MM.1S (cell line): ENCODE results near the gene SLIT1.

Source experiments
- DNase-seq: peaks from one replicate; pipeline ENCODE4 v3.0.0-alpha.2; 2015
- H2AFZ ChIP-seq: fragments of 300-600 bp; sonication (generic); 2 replicates; pipeline ENCODE4 v1.6.0; 2016; ENCODE audit warnings: antibody characterized with exemption, low read length
- H3F3A ChIP-seq: fragments of 300-600 bp; sonication (generic); 2 replicates; pipeline ENCODE4 v1.6.1; 2016; ENCODE audit warnings: mild to moderate bottlenecking, antibody characterized with exemption, low read length, moderate library complexity, mixed read lengths; ENCODE audit not compliant: insufficient read depth
- H3K27ac ChIP-seq: fragments of 300-600 bp; sonication (generic); 2 replicates; pipeline ENCODE4 v1.5.1; 2016; ENCODE audit warnings: mild to moderate bottlenecking, low read length
- H3K27me3 ChIP-seq: fragments of 300-600 bp; sonication (generic); replicated peaks from 2 replicates; pipeline ENCODE4 v1.6.0; 2016; ENCODE audit warnings: low read length; ENCODE audit not compliant: insufficient read depth
- H3K36me3 ChIP-seq: fragments of 300-600 bp; sonication (generic); replicated peaks from 2 replicates; pipeline ENCODE4 v1.6.1; 2016; ENCODE audit warnings: mild to moderate bottlenecking, low read length, mixed read lengths; ENCODE audit not compliant: insufficient read depth
- H3K4me1 ChIP-seq: fragments of 300-600 bp; sonication (generic); 2 replicates; pipeline ENCODE4 v1.6.1; 2016; ENCODE audit warnings: low read length, mixed read lengths
- H3K4me2 ChIP-seq: fragments of 300-600 bp; sonication (generic); 2 replicates; pipeline ENCODE4 v1.6.0; 2016; ENCODE audit warnings: low read depth, low read length
- H3K4me3 ChIP-seq: fragments of 300-600 bp; sonication (generic); 2 replicates; pipeline ENCODE4 v1.5.1; 2016; ENCODE audit warnings: low read length, mixed read lengths
- H3K79me2 ChIP-seq: fragments of 300-600 bp; sonication (generic); 2 replicates; pipeline ENCODE4 v1.6.1; 2016; ENCODE audit warnings: mixed run types, low read length, mixed read lengths
- H3K9ac ChIP-seq: fragments of 300-600 bp; sonication (generic); 2 replicates; pipeline ENCODE4 v1.6.1; 2016; ENCODE audit warnings: low read length, mixed read lengths
- H3K9me2 ChIP-seq: fragments of 300-600 bp; sonication (generic); replicated peaks from 2 replicates; pipeline ENCODE4 v1.6.1; 2016; ENCODE audit warnings: mild to moderate bottlenecking, low read length, mixed read lengths; ENCODE audit not compliant: insufficient read depth
- H3K9me3 ChIP-seq: fragments of 300-600 bp; sonication (generic); replicated peaks from 2 replicates; pipeline ENCODE4 v1.6.1; 2016; ENCODE audit warnings: mild to moderate bottlenecking, low read length, mixed read lengths; ENCODE audit not compliant: insufficient read depth
- H4K20me1 ChIP-seq: fragments of 300-600 bp; sonication (generic); 2 replicates; pipeline ENCODE4 v1.6.1; 2016; ENCODE audit warnings: mild to moderate bottlenecking, low read length, moderate library complexity, mixed read lengths; ENCODE audit not compliant: insufficient read depth
- CTCF ChIP-seq: fragments of 300-600 bp; sonication (generic); IDR thresholded peaks from 2 replicates; pipeline ENCODE4 v1.5.1; 2016; ENCODE audit warnings: antibody characterized with exemption, low read length, mixed read lengths
- EZH2 ChIP-seq: fragments of 300-600 bp; sonication (generic); optimal IDR thresholded peaks from 2 replicates; pipeline ENCODE3; 2017; ENCODE audit warnings: low read depth, mild to moderate bottlenecking, antibody characterized with exemption, low read length, mixed read lengths
- EZH2phosphoT487 ChIP-seq: fragments of 300-600 bp; sonication (generic); IDR thresholded peaks from 2 replicates; pipeline ENCODE4 v1.6.1; 2018; ENCODE audit warnings: antibody characterized with exemption, low read length

Gene SLIT1

GRCh38 chr10:97168645-97169044 lies 17.1 kb downstream of the SLIT1 start:
- Histone ChIP-seq H3K27me3 (peaks cover 7% of the 10 kb centered on the region), H3K79me2 (no peaks in the 10 kb centered on the region), H3K9ac (no peak overlapping the region), H4K20me1 (no peaks in the 10 kb centered on the region), H3K27ac (no peak overlapping the region), H3K4me2 (no peak overlapping the region), H3K36me3 (no peaks in the 10 kb centered on the region), H3K4me1 (no peaks in the 10 kb centered on the region), H2AFZ (no peak overlapping the region), H3K9me2 (no peaks in the 10 kb centered on the region), H3K4me3 (no peak overlapping the region), H3K9me3 (no peaks in the 10 kb centered on the region), H3F3A (no peaks in the 10 kb centered on the region)
- TF ChIP-seq EZH2, result no peak
- no peak for TF ChIP-seq CTCF
- no peak for TF ChIP-seq EZH2phosphoT487
- DNase-seq, result no peak

- H3K36me3 ChIP-seq, result no peaks in the 10 kb centered on the region
- H2AFZ ChIP-seq, result no peak overlapping the region
- H4K20me1 ChIP-seq, result no peaks in the 10 kb centered on the region
- H3K9me2 ChIP-seq, result no peaks in the 10 kb centered on the region
- no peak for TF ChIP-seq EZH2
- H3K9me3 ChIP-seq, result no peaks in the 10 kb centered on the region
- no peak for DNase-seq
- H3K4me2 ChIP-seq, result no peak overlapping the region
- H3F3A ChIP-seq, result no peaks in the 10 kb centered on the region
- no peaks in the 10 kb centered on the region for H3K4me1 ChIP-seq
- H3K27ac ChIP-seq, result no peak overlapping the region
- H3K27me3 ChIP-seq, result peaks cover 3% of the 10 kb centered on the region
- no peak overlapping the region for H3K9ac ChIP-seq
- no peaks in the 10 kb centered on the region for H3K79me2 ChIP-seq
- no peak overlapping the region for H3K4me3 ChIP-seq
Observed at GRCh38 chr10:97165499-97165898, 20.3 kb downstream of the SLIT1 start.

GRCh38 chr10:97163781-97164501 lies 21.8 kb downstream of the SLIT1 start:
- Histone ChIP-seq H3K4me2 (no peak overlapping the region), H3K4me3 (no peak overlapping the region), H3K27ac (no peak overlapping the region), H3K79me2 (no peaks in the 10 kb centered on the region), H3K9ac (no peak overlapping the region), H3K9me2 (no peaks in the 10 kb centered on the region), H3K36me3 (no peaks in the 10 kb centered on the region), H3F3A (no peaks in the 10 kb centered on the region), H3K9me3 (no peaks in the 10 kb centered on the region), H3K27me3 (no peaks in the 10 kb centered on the region), H3K4me1 (no peaks in the 10 kb centered on the region), H2AFZ (no peak overlapping the region), H4K20me1 (no peaks in the 10 kb centered on the region)
- no peak for TF ChIP-seq EZH2
- TF ChIP-seq EZH2phosphoT487, result no peak
- no peak for TF ChIP-seq CTCF
- no peak for DNase-seq

- H4K20me1 ChIP-seq, result no peaks in the 10 kb centered on the region
- H3K27ac ChIP-seq, result no peak overlapping the region
- no peaks in the 10 kb centered on the region for H3K4me1 ChIP-seq
- no peak overlapping the region for H3K4me2 ChIP-seq
- H3K79me2 ChIP-seq, result no peaks in the 10 kb centered on the region
- no peak overlapping the region for H3K4me3 ChIP-seq
- no peak overlapping the region for H3K9ac ChIP-seq
- no peaks in the 10 kb centered on the region for H3K9me3 ChIP-seq
- no peaks in the 10 kb centered on the region for H3K27me3 ChIP-seq
- no peak overlapping the region for H2AFZ ChIP-seq
- no peak for TF ChIP-seq EZH2phosphoT487
- TF ChIP-seq CTCF, result no peak
- no peak for TF ChIP-seq EZH2
- DNase-seq, result no peak
- peaks cover under 1% of the 10 kb centered on the region; the same call in 1 of the 2 replicates for H3F3A ChIP-seq
- no peaks in the 10 kb centered on the region for H3K36me3 ChIP-seq
- no peaks in the 10 kb centered on the region for H3K9me2 ChIP-seq
Observed at GRCh38 chr10:97163181-97163580, 22.6 kb downstream of the SLIT1 start.
